ENCODE results near the gene PRDM8.

Gene PRDM8

GRCh38 chr4:80183250-80184052 is 13.9 kb upstream of the PRDM8 start:
- DNase-seq (ENCODE audit: low spot score): peak; percentile 44

- DNase-seq (ENCODE audit: low spot score): peak; percentile 83
Observed at GRCh38 chr4:80184053-80184824, 13.1 kb upstream of the PRDM8 start.

GRCh38 chr4:80184825-80185756 is 12.2 kb upstream of the PRDM8 start:
- no peak for DNase-seq (ENCODE audit: low spot score)

GRCh38 chr4:80185787-80186548 is 11.3 kb upstream of the PRDM8 start:
- no peak for DNase-seq (ENCODE audit: low spot score)

GRCh38 chr4:80186676-80187075 is 10.6 kb upstream of the PRDM8 start:
- DNase-seq (ENCODE audit: low spot score): no peak

GRCh38 chr4:80187677-80188076 is 9.6 kb upstream of the PRDM8 start:
- no peak for DNase-seq (ENCODE audit: low spot score)

- DNase-seq (ENCODE audit: low spot score): no peak
Observed at GRCh38 chr4:80188457-80188800, 8.9 kb upstream of the PRDM8 start.

GRCh38 chr4:80188801-80189458 is 8.4 kb upstream of the PRDM8 start:
- no peak for DNase-seq (ENCODE audit: low spot score)

GRCh38 chr4:80189581-80189955 is 7.7 kb upstream of the PRDM8 start:
- DNase-seq (ENCODE audit: low spot score): no peak

GRCh38 chr4:80189956-80190677 is 7.2 kb upstream of the PRDM8 start:
- DNase-seq (ENCODE audit: low spot score): no peak

GRCh38 chr4:80192252-80192866 is 4.9 kb upstream of the PRDM8 start:
- DNase-seq (ENCODE audit: low spot score): no peak

- DNase-seq (ENCODE audit: low spot score): no peak
Observed at GRCh38 chr4:80192937-80193336, 4.4 kb upstream of the PRDM8 start.

GRCh38 chr4:80195441-80196140 is 1.7 kb upstream of the PRDM8 start:
- DNase-seq (ENCODE audit: low spot score): no peak

GRCh38 chr4:80196259-80196921 is 913 bp upstream of the PRDM8 start:
- DNase-seq (ENCODE audit: low spot score): no peak

- no peak for DNase-seq (ENCODE audit: low spot score)
Observed at GRCh38 chr4:80197601-80198440, 518 bp downstream of the PRDM8 start.

- DNase-seq (ENCODE audit: low spot score): no peak
Observed at GRCh38 chr4:80198441-80198837, 1.1 kb downstream of the PRDM8 start.

GRCh38 chr4:80199004-80199560 is 1.8 kb downstream of the PRDM8 start:
- DNase-seq (ENCODE audit: low spot score): no peak

- no peak for DNase-seq (ENCODE audit: low spot score)
Observed at GRCh38 chr4:80199947-80200346, 2.6 kb downstream of the PRDM8 start.

Data from germinal center (tissue), 1 donor.